Loucy (cell line): ENCODE data around the gene OSBPL3.

Experiments
- EZH2phosphoT487 ChIP-seq: fragments of 200-600 bp; IDR thresholded peaks from 2 replicates; pipeline ENCODE4 v1.6.1; 2018; ENCODE audit warnings: antibody characterized with exemption, mild to moderate bottlenecking, moderate library complexity, borderline replicate concordance
- TF ChIP-seq, protein P1 (sequence below): fragments of 200-600 bp; sonication (generic); conservative IDR thresholded peaks from 2 replicates; pipeline ENCODE4 v1.5.1; 2014; ENCODE audit warnings: mild to moderate bottlenecking, antibody characterized with exemption, low read length

DNA sequence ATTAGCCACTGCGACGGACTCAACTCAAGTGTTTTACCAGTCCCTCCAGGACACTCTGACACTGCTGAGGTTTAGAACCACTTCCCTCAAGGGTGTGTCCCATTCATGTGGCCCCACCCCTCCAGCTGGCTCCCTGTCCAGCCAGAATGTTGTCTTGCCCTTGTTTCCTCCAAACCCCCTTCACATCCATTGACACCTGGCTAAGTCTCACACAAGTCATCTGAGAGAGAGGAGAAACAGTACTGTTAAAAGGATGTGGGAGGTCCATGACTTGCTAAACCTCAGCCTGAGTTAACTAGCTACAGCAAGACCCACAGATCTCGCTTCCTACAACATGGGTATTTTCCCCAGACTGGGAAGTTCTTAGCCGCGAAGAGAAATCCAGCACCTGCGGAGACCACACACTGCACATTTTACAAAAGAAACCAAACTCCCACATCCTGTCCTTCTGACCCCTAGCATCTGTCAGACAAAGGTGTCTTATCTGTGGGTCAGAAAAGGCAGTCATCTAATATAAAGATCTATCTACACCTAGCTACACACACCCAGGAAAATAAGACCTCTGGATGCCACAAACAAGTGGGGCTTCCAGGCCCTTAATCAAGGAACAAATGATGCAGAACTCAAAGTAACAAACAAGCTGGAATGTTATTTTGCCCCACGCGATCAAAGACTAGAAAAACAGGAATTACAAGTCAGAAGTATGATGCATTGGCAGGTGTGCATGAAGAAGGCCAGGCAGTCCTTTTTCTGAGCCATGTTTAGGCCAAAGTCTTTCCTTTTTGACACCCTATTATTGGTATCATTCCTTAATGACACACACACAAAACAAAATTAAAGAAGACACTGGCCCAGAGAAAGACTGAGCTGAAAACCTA is 13.9 kb downstream of the OSBPL3 start:
- TF ChIP-seq, protein P1, sequence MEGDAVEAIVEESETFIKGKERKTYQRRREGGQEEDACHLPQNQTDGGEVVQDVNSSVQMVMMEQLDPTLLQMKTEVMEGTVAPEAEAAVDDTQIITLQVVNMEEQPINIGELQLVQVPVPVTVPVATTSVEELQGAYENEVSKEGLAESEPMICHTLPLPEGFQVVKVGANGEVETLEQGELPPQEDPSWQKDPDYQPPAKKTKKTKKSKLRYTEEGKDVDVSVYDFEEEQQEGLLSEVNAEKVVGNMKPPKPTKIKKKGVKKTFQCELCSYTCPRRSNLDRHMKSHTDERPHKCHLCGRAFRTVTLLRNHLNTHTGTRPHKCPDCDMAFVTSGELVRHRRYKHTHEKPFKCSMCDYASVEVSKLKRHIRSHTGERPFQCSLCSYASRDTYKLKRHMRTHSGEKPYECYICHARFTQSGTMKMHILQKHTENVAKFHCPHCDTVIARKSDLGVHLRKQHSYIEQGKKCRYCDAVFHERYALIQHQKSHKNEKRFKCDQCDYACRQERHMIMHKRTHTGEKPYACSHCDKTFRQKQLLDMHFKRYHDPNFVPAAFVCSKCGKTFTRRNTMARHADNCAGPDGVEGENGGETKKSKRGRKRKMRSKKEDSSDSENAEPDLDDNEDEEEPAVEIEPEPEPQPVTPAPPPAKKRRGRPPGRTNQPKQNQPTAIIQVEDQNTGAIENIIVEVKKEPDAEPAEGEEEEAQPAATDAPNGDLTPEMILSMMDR = no peak
- TF ChIP-seq EZH2phosphoT487 = no peak
